H1 (cell line): ENCODE results near the gene SPOCK3. TPM values are rescaled to one million over a fixed set of nuclear protein-coding genes. Genes with fewer than 3 reads are reported as not detected.

Source experiments
- CTCF ChIA-PET: fragments of 300-600 bp; sonication (Branson Sonifier 250); formaldehyde crosslinking; loops from one replicate; lab custom pipeline; 2021; ENCODE audit not compliant: partially characterized antibody; lab: Charles Lee
- POLR2A ChIA-PET: fragments of 300-600 bp; sonication (Branson Sonifier 250); formaldehyde crosslinking; loops from one replicate; lab custom pipeline; 2021; ENCODE audit warnings: inconsistent platforms; ENCODE audit not compliant: partially characterized antibody; lab: Charles Lee
- DNase-seq, 2 experiments: peaks; one replicate each; pipeline versions ENCODE4 v3.0.0 to v3.0.0-alpha.2; 2010 to 2022; ENCODE audit warnings: low spot score in 2 of 2, low read depth in 1 of 2, mixed read lengths in 1 of 2
- FAIRE-seq: peaks from 2 replicates; lab custom pipeline; 2011; peaks lifted over from hg19 to GRCh38; lab: Jason Lieb, UNC
- H2AFZ ChIP-seq: 2 replicates; pipeline ENCODE4 v1.8.1; 2012; ENCODE audit warnings: low read length, inconsistent platforms
- H2AK5ac ChIP-seq: 2 replicates; pipeline ENCODE4 v1.6.1; 2013; ENCODE audit warnings: low read depth, low read length
- H2BK120ac ChIP-seq: replicated peaks from 2 replicates; pipeline ENCODE3; 2013; ENCODE audit warnings: low read depth, low read length, inconsistent platforms
- H2BK12ac ChIP-seq: 2 replicates; pipeline ENCODE4 v1.6.1; 2013; ENCODE audit warnings: low read depth, low read length
- H2BK15ac ChIP-seq: 2 replicates; pipeline ENCODE4 v1.6.1; 2013; ENCODE audit warnings: low read length
- H2BK20ac ChIP-seq: 2 replicates; pipeline ENCODE4 v1.6.1; 2013; ENCODE audit warnings: low read length
- H2BK5ac ChIP-seq: 2 replicates; pipeline ENCODE4 v1.6.1; 2013; ENCODE audit warnings: low read depth, low read length
- H3K14ac ChIP-seq: 2 replicates; pipeline ENCODE4 v1.6.1; 2013; ENCODE audit warnings: inconsistent platforms; ENCODE audit not compliant: insufficient read length
- H3K18ac ChIP-seq: 2 replicates; pipeline ENCODE4 v1.6.1; 2013; ENCODE audit warnings: low read length; ENCODE audit errors: extremely low read depth
- H3K23ac ChIP-seq: 2 replicates; pipeline ENCODE4 v1.6.1; 2013; ENCODE audit warnings: inconsistent platforms; ENCODE audit not compliant: insufficient read length
- H3K23me2 ChIP-seq: 2 replicates; pipeline ENCODE4 v1.6.1; 2013; ENCODE audit warnings: low read depth, low read length
- H3K27ac ChIP-seq: 2 replicates; pipeline ENCODE4 v1.6.1; 2011; ENCODE audit warnings: low read depth, low read length, inconsistent platforms
- H3K27me3 ChIP-seq, 4 experiments: replicated peaks in 1 of 4; 1 replicate in 1 of 4; 2 replicates in 3 of 4; pipeline versions ENCODE4 v1.6.1 to v1.8.1; 2011 to 2013; ENCODE audit warnings: low read length in 3 of 4, mild to moderate bottlenecking in 3 of 4, inconsistent platforms in 2 of 4, mixed read lengths in 2 of 4, moderate library complexity in 1 of 4; ENCODE audit not compliant: control insufficient read depth in 3 of 4, insufficient read depth in 3 of 4; ENCODE audit errors: extremely low read depth in 1 of 4
- H3K36me3 ChIP-seq, 4 experiments: 2 replicates each; pipeline versions ENCODE4 v1.6.1 to v1.8.1; 2011 to 2013; ENCODE audit warnings: mild to moderate bottlenecking in 4 of 4, low read length in 3 of 4, moderate library complexity in 2 of 4, control low read depth in 1 of 4, inconsistent platforms in 1 of 4; ENCODE audit not compliant: insufficient read depth in 4 of 4, control insufficient read depth in 2 of 4
- H3K4ac ChIP-seq: replicated peaks from 2 replicates; pipeline ENCODE3; 2013; ENCODE audit warnings: low read length, low read depth, mixed read lengths, inconsistent platforms; ENCODE audit not compliant: insufficient read length
- H3K4me1 ChIP-seq, 4 experiments: replicated peaks in 1 of 4; 1 replicate in 1 of 4; 2 replicates in 3 of 4; pipeline versions ENCODE4 v1.6.1 to v1.8.1; 2011 to 2013; ENCODE audit warnings: low read length in 3 of 4, inconsistent platforms in 2 of 4, mixed read lengths in 1 of 4; ENCODE audit not compliant: insufficient read depth in 4 of 4, control insufficient read depth in 3 of 4
- H3K4me2 ChIP-seq, 2 experiments: 2 replicates each; pipeline versions ENCODE4 v1.6.1 to v1.8.1; 2011 to 2013; ENCODE audit warnings: low read depth in 2 of 2, low read length in 2 of 2, control low read depth in 1 of 2, inconsistent platforms in 1 of 2, mild to moderate bottlenecking in 1 of 2; ENCODE audit not compliant: insufficient read depth in 1 of 2
- H3K4me3 ChIP-seq, 4 experiments: fragments of 200-600, 300-600 bp in 1 of 4; sonication (generic), shearing (Covaris generic), sonication (Bioruptor Twin) in 1 of 4; 2 replicates each; pipeline versions ENCODE4 v1.5.1 to v1.8.1; 2011 to 2016; ENCODE audit warnings: low read length in 4 of 4, low read depth in 3 of 4, control low read depth in 2 of 4, inconsistent platforms in 2 of 4, mild to moderate bottlenecking in 2 of 4, mixed read lengths in 1 of 4, moderate library complexity in 1 of 4; ENCODE audit not compliant: insufficient read depth in 2 of 4; ENCODE audit errors: extremely low read depth in 1 of 4
- H3K56ac ChIP-seq: replicated peaks from 2 replicates; pipeline ENCODE3; 2013; ENCODE audit warnings: low read depth, mild to moderate bottlenecking, mixed read lengths, low read length, inconsistent platforms; ENCODE audit not compliant: insufficient read length
- H3K79me1 ChIP-seq: 2 replicates; pipeline ENCODE4 v1.6.1; 2013; ENCODE audit warnings: low read depth, low read length, control low read depth
- H3K79me2 ChIP-seq, 2 experiments: 2 replicates each; pipeline versions ENCODE4 v1.6.1 to v1.8.1; 2012 to 2013; ENCODE audit warnings: low read length in 2 of 2, mild to moderate bottlenecking in 2 of 2, inconsistent platforms in 1 of 2; ENCODE audit not compliant: insufficient read depth in 2 of 2, control insufficient read depth in 1 of 2
- H3K9ac ChIP-seq, 4 experiments: replicated peaks in 1 of 4; 1 replicate in 1 of 4; 2 replicates in 3 of 4; pipeline versions ENCODE4 v1.6.1 to v1.8.1; 2011 to 2013; ENCODE audit warnings: low read depth in 3 of 4, low read length in 3 of 4, control low read depth in 2 of 4, mild to moderate bottlenecking in 2 of 4, moderate library complexity in 2 of 4, inconsistent platforms in 1 of 4; ENCODE audit errors: extremely low read depth in 1 of 4
- H3K9me3 ChIP-seq, 2 experiments: 2 replicates each; pipeline versions ENCODE4 v1.6.1 to v1.8.1; 2012 to 2013; ENCODE audit warnings: mild to moderate bottlenecking in 2 of 2, moderate library complexity in 2 of 2, control low read depth in 1 of 2, inconsistent platforms in 1 of 2, low read depth in 1 of 2, low read length in 1 of 2, mixed read lengths in 1 of 2; ENCODE audit not compliant: insufficient read depth in 2 of 2
- H4K20me1 ChIP-seq, 2 experiments: replicated peaks in 1 of 2; 2 replicates each; pipeline versions ENCODE3 to v1.8.1; 2011 to 2013; ENCODE audit warnings: inconsistent platforms in 2 of 2, low read length in 2 of 2, mild to moderate bottlenecking in 1 of 2; ENCODE audit not compliant: insufficient read depth in 2 of 2, control insufficient read depth in 1 of 2
- H4K5ac ChIP-seq: 2 replicates; pipeline ENCODE4 v1.6.1; 2013; ENCODE audit warnings: low read length, low read depth, mixed read lengths, inconsistent platforms; ENCODE audit not compliant: insufficient read length
- H4K8ac ChIP-seq: 2 replicates; pipeline ENCODE4 v1.8.0; 2013; ENCODE audit warnings: mild to moderate bottlenecking, moderate library complexity, low read length, inconsistent platforms; ENCODE audit not compliant: insufficient read depth; ENCODE audit errors: extremely low read depth
- H4K91ac ChIP-seq: replicated peaks from 2 replicates; pipeline ENCODE3; 2013; ENCODE audit warnings: low read length, mixed read lengths, inconsistent platforms; ENCODE audit not compliant: insufficient read length
- CREB1 ChIP-seq: IDR thresholded peaks from 2 replicates; pipeline ENCODE4 v1.6.1; 2012; ENCODE audit warnings: inconsistent platforms
- CTCF ChIP-seq, 3 experiments: IDR thresholded peaks; 1 replicate in 2 of 3; 2 replicates in 1 of 3; pipeline versions ENCODE4 v1.5.1 to v1.6.1; 2011; ENCODE audit warnings: low read length in 3 of 3, mild to moderate bottlenecking in 3 of 3, inconsistent platforms in 2 of 3, low read depth in 1 of 3, moderate library complexity in 1 of 3; ENCODE audit not compliant: insufficient read depth in 1 of 3; ENCODE audit errors: control extremely low read depth in 1 of 3
- EP300 ChIP-seq, 2 experiments: IDR thresholded peaks; 1 replicate in 1 of 2; 2 replicates in 1 of 2; pipeline ENCODE4 v1.6.1; 2011 to 2012; ENCODE audit warnings: low read depth in 2 of 2, low read length in 2 of 2, mild to moderate bottlenecking in 2 of 2, borderline replicate concordance in 1 of 2, inconsistent platforms in 1 of 2, moderate library complexity in 1 of 2
- FOSL1 ChIP-seq: IDR thresholded peaks from 2 replicates; pipeline ENCODE4 v1.6.1; 2011; ENCODE audit warnings: mild to moderate bottlenecking, low read depth, low read length, moderate library complexity; ENCODE audit not compliant: insufficient read depth
- NANOG ChIP-seq: IDR thresholded peaks from 2 replicates; pipeline ENCODE4 v1.6.1; 2011; ENCODE audit warnings: low read length, low read depth, mild to moderate bottlenecking, inconsistent platforms; ENCODE audit not compliant: insufficient read depth, poor library complexity, severe bottlenecking
- RXRA ChIP-seq: IDR thresholded peaks from 2 replicates; pipeline ENCODE4 v1.6.1; 2011; ENCODE audit warnings: low read depth, mild to moderate bottlenecking, low read length, moderate library complexity; ENCODE audit not compliant: insufficient read depth
- SIN3A ChIP-seq, 2 experiments: IDR thresholded peaks in 1 of 2; conservative IDR thresholded peaks in 1 of 2; 2 replicates each; pipeline ENCODE4 v1.6.1; 2011 to 2012; ENCODE audit warnings: low read length in 2 of 2, improper control_type of control experiment in 1 of 2, low read depth in 1 of 2, mild to moderate bottlenecking in 1 of 2
- SIRT6 ChIP-seq: IDR thresholded peaks from one replicate; pipeline ENCODE4 v1.7.1; 2012; ENCODE audit warnings: low read length, inconsistent platforms
- TBP ChIP-seq: IDR thresholded peaks from 2 replicates; pipeline ENCODE4 v1.6.1; 2011; ENCODE audit warnings: low read depth, low read length, improper control_type of control experiment
- WGBS, 2 experiments: shearing (Covaris generic) in 1 of 2; methylation state at CpG; one replicate each; pipeline versions ENCODE4 v1.1.6 to v1.1.7; 2013 to 2015; ENCODE audit warnings: low lambda C conversion rate in 2 of 2, mixed read lengths in 2 of 2, inconsistent platforms in 1 of 2, low coverage in 1 of 2, missing lambda C conversion rate in 1 of 2; ENCODE audit not compliant: insufficient replicate concordance in 2 of 2, insufficient coverage in 1 of 2, insufficient read length in 1 of 2; ENCODE audit errors: extremely low coverage in 1 of 2, missing lambda C conversion rate in 1 of 2; 5-methylcytosine and 5-hydroxymethylcytosine counted together
- polyA plus RNA-seq, 7 experiments: library from polyadenylated mRNA; depleted of rRNA in 3 of 7; stranded (reverse) in 5 of 7; unstranded in 2 of 7; fragments of >200 nt in 5 of 7; fragments of 200-250 nt in 2 of 7; gene quantifications; 1 replicate in 5 of 7; 2 replicates in 1 of 7; 4 replicates in 1 of 7; pipeline versions ENCODE4 v1.2.1 to v1.2.3, GENCODE V29; 2011 to 2013; ENCODE audit warnings: missing spikeins in 2 of 7, mixed read lengths in 2 of 7
- total RNA-seq: library from RNA; stranded (reverse); fragmentation: NEBNext Ultra II Directional; extraction: Animal tissue kit (Norgen Biotek cat#: 25700); gene quantifications from 2 replicates; pipeline ENCODE4 v1.2.1, GENCODE V29; 2021

Gene SPOCK3
- total and polyA plus RNA-seq, 2 of the 8 experiments (the other 6 are each of a cell fraction or from before 2014, with no cell fraction given) = 0.14 to 0.60 TPM

DNA sequence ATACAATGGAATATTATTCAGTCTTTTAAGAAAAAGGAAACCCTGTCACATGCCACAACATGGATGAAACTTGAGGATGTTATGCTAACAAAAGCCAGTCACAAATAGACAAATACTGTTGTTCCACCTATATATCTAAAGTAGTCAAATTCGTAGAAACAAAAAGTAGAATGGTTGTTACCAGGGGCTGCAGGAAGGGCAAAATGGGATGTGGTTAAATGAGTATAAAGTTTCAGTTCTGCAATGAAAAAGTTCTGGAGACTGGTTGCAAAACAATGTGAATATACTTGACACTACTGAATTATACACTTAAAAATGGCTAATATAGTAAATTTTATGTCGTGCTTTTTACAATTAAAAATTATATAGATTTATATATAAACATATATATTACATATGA, 12.2 kb downstream of the SPOCK3 start:
- FAIRE-seq = no peak
- H3K4me3 ChIP-seq = no peak overlapping the region
- CTCF ChIA-PET = no interaction called here
- no peak overlapping the region for H3K56ac ChIP-seq
- no peak overlapping the region for H4K91ac ChIP-seq
- no peak overlapping the region for H2BK12ac ChIP-seq
- H3K9ac ChIP-seq = no peak overlapping the region
- no peaks in the 10 kb centered on the region for H3K79me1 ChIP-seq
- H3K14ac ChIP-seq = no peak overlapping the region
- H3K9me3 ChIP-seq = no peaks in the 10 kb centered on the region
- H2BK120ac ChIP-seq = no peak overlapping the region
- no peaks in the 10 kb centered on the region; a peak in 1 of 7 replicates for H3K4me1 ChIP-seq
- no peak overlapping the region for H4K5ac ChIP-seq
- no peak overlapping the region for H3K27ac ChIP-seq
- POLR2A ChIA-PET = no interaction called here
- no peak overlapping the region for H2BK20ac ChIP-seq
- DNase-seq = no peak
- H3K4ac ChIP-seq = no peak overlapping the region
- no peak overlapping the region for H2BK5ac ChIP-seq
- H3K27me3 ChIP-seq = no peaks in the 10 kb centered on the region
- 92% methylated on average over 2 of the region's 2 CpGs; no CpG with 5 or more reads in 1 of the 2 experiments for WGBS, 2 experiments
- no peaks in the 10 kb centered on the region for H3K36me3 ChIP-seq
- H3K23me2 ChIP-seq = no peaks in the 10 kb centered on the region
- no peak overlapping the region for H3K18ac ChIP-seq
- no peak overlapping the region for H2AFZ ChIP-seq
- no peak for TF ChIP-seq TBP
- TF ChIP-seq SIRT6 = no peak
- no peak for TF ChIP-seq NANOG
- TF ChIP-seq CREB1 = no peak
- TF ChIP-seq EP300 (IDR thresholded peaks at IDR 0.05; ENCODE audit: borderline replicate concordance in 1 of 2, low read depth in 2 of 2, low read length in 2 of 2) = no peak
- no peak for TF ChIP-seq FOSL1
- TF ChIP-seq CTCF (IDR thresholded peaks at IDR 0.05; ENCODE audit: control extremely low read depth in 1 of 3, insufficient read depth in 1 of 3, low read depth in 1 of 3, low read length in 3 of 3) = no peak
- TF ChIP-seq RXRA = no peak
- no peak for TF ChIP-seq SIN3A (conservative IDR thresholded peaks at IDR 0.05 in 1 of 2, IDR thresholded peaks at IDR 0.05 in 1 of 2; ENCODE audit: low read depth in 1 of 2, low read length in 2 of 2)
- no peak overlapping the region for H3K23ac ChIP-seq
- H3K79me2 ChIP-seq = no peaks in the 10 kb centered on the region
- H2BK15ac ChIP-seq = no peak overlapping the region
- H3K4me2 ChIP-seq = no peak overlapping the region
- H2AK5ac ChIP-seq = no peak overlapping the region
- no peak overlapping the region for H4K8ac ChIP-seq
- no peaks in the 10 kb centered on the region for H4K20me1 ChIP-seq
